GM18951 (cell line): Measurements from ENCODE around the gene OSTN.

Experiments used
- POLR2A ChIP-seq: IDR thresholded peaks from 4 replicates; pipeline ENCODE4 v1.6.1; 2011; ENCODE audit warnings: mild to moderate bottlenecking; ENCODE audit not compliant: insufficient read length, insufficient read depth; ENCODE audit errors: extremely low read depth
- in situ Hi-C: fragments of 300-500 bp; cut with MboI; formaldehyde crosslinking; loops from one replicate; pipeline ENCODE4 v1.12.0; 2022; ENCODE audit warnings: low sequenced_read_pairs, mixed read lengths, inconsistent platforms; ENCODE audit not compliant: unreplicated experiment

Gene OSTN

DNA sequence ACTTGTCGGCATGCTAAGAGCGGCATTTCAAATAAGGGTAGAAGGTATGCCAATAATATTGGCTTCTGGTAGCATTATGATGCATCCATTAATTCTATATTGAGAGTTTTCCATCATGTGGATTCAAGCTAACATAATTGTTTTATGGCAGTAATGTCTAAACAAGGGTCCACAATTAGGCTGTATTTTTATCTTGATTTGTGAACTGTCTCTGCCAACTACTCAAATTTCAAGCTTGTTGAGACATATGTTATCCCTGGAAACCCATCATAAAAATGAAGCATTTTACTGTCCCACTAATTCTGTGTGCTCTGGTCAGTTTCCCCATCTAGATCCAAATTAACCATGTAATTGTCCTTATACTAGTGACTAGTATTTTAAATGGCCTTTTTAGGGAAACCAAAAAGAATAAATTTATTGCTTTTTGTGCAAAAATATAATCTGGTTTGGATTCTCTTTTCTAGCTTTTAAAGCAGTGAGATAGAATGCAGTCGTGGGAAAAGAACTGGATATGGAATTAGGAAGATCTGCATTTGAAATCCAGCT is 1.2 kb upstream of the OSTN start:
- in situ Hi-C loops: no loop called here
- no peak for TF ChIP-seq POLR2A

DNA sequence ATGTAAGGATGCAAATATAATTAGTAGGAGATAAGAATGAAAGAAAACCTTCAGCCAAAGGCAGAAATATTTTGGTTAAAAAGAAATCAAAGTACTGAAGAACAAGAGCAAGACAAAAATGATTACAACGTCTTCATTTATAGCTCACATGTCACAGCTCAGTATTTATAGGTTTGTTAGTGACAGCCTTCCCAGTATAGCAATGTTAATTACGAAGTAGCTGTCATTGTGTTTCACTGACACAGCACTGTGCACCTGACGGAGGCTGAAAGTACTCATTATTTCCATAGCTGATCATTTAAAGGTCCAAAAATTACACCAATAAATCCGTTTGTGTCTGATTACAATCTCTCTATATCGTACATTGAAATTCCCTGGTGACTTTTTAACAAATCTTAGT is 561 bp upstream of the OSTN start:
- no peak for TF ChIP-seq POLR2A
- in situ Hi-C loops: no loop called here

DNA sequence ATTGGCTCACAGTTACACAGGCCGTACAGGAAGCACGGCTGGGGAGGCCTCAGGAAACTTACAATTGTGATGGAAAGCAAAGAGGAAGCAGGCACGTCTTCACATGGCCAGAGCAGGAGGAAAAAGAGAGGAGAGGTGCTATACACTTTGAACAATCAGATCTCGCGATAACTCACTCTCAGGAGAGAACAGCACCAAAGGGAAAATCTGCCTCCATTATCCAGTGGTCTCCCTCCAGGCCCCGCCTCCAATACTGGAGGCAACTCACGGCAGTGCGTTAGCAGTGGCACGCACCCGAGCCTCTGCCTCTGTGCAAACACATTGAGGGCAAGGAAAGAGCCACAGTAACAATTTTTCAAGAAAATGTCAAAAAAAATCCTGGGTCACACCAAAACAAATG is 11.0 kb downstream of the OSTN start:
- in situ Hi-C loops: no loop called here

DNA sequence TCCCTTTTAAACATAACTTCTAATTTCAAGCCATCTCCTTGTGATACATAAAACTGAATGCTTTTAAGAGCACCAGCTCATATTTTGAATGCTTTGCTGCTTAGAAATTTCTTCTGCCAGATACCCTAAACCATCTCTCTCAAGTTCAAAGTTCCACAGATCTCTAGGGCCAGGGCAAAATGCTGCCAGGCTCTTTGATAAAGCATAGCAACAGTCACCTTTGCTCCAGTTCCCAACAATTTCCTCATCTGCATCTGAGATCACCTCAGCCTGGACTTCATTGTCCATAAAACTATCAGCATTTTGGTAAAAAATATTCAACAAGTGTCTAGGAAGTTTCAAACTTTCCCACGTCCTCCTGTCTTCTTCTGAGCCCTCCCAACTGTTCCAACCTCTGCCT is 17.5 kb downstream of the OSTN start:
- no peak for TF ChIP-seq POLR2A

More for the DNA sequence above, 11.0 kb downstream of the OSTN start:
- no peak for TF ChIP-seq POLR2A

DNA sequence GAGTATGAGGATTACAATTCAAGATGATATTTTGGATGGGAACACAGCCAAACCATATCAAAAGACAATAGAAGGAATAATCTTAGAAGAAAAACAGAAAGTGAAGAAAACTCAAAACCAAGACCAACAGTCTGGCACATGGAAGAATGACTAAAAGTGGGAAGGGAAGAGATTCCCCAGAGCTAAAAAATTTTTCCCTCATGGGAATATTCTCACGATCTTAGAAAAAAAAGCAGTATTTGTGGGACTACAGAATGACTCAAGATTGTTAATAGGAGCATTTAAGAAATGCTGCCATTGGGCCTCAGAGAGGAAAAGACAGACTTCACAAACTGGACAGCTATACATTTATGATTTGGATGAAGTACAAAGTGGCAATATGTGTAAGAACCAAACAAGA is 18.3 kb downstream of the OSTN start:
- no peak for TF ChIP-seq POLR2A
- in situ Hi-C loops: no loop called here

More for the DNA sequence above, 17.5 kb downstream of the OSTN start:
- in situ Hi-C loops: no loop called here

DNA sequence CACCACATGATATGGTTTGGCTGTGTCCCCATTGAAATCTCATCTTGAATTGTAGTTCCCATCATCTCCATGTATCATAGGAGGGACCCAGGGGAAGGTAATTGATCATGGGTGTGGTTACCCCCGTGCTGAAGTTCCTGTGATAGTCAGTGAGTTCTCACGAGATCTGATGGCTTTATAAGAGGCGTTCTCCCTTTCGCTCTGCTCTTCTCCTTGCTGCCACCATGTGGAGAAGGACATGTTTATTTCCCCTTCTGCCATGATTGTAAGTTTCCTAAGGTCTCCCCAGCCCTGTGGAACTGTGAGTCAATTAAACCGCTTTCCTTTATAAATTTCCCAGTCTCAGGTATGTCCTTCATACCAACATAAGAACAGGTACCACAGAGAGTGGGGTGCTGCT is 21.9 kb downstream of the OSTN start:
- no peak for TF ChIP-seq POLR2A
- in situ Hi-C loops: no loop called here

DNA sequence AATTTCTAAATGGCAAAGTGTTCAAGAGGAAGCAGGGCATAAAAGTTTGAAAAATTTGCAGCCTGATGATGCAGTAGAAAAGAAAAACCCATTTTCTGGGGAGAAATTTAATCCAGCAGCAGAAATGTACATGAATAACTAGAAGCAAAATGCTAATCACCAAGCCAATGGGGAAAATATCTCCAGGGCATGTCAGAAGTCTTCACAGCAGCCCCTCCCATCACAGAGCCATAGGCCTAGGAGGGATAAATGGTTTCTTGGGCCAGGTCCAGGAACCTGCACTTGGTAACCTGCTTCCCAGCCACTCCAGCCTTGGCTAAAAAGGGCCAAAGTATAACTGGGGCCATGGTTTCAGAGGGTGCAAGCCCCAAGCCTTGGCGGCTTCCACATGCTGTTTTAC is 22.6 kb downstream of the OSTN start:
- in situ Hi-C loops: no loop called here
- TF ChIP-seq POLR2A: no peak

DNA sequence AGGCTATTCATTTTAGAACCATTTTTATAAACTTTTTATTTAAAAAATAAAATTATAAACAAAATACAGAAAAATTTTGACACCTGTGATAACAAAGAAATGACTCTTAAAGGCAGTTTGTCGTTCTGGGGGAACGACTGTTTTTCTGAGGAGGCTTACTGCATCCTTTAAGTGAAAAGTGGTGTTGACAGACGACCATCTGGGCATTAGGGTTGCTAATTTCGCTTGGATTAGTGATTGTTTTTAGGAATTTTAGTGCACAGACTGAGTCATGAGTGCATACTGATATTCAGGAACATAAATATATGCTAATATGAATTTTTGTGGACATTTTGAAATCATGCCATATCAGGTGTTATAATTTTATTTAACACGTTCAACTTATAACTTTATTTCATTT is 28.5 kb downstream of the OSTN start:
- in situ Hi-C loops: no loop called here
- no peak for TF ChIP-seq POLR2A

DNA sequence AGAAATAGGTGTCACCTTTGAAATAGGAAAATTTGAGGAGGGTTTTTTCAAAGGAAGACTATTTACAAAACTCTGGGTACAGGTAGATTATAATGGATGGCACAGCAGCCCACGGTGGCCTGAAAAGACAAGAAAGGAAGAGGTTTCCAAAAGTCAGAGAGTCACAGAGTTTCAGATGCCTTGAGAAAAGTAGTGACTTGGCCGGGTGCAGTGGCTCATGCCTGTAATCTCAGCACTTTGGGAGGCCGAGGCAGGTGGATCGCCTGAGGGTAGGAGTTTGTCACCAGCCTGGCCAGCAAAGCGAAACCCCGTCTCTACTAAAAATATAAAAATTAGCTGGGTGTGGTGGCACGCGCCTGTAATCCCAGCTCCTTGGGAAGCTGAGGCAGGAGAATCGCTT is 35.2 kb downstream of the OSTN start:
- TF ChIP-seq POLR2A: no peak
- in situ Hi-C loops: loop anchor here (5.0 kb wide), 1 partner anchor 77 kb away; no protein-coding TSS in a partner anchor

DNA sequence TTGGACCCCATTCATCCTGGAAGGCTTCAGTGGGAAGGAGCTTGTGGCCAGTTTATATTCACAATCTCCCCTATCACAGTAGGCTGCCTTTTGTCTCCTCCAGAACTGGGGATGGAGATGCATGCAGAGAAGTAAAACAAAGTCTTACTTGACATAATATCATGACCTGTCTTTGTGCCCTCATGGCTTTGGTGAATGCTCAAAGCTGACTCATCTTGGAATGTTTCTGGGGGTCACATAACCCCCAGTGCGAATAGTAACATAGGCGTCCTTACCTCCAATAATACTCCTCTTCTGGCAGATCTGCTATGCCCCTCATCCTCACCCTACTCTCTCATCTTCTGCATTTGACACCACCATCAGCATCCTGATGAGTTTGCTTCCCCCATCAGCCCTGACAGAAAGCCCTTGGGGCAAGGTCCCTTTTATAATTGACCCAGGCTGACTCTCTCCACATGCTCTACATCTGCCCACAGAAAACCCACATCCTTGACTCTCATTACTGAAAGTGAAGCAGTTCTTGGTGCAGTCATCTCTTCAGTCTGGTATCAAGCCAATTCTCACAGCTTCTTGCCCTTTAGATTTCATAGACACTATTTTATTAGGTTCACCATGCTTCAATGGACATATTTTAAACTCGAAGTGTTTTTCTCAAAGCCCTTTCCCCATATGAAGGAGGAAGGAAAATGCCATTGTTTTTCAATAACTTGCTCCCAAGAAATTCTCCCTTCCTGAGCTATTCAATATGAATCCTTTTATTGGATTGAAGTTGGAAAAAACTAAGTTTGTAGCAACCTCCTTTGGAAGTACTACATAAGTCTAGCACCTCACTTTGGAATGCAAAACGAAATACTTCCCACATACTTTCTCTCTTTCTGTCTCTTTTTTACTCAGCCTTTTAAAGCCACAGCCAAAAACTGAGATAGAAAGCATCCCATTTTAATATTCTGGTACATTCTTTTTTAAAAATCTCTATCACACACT is 36.6 kb downstream of the OSTN start:
- TF ChIP-seq POLR2A: no peak
- in situ Hi-C loops: no loop called here

DNA sequence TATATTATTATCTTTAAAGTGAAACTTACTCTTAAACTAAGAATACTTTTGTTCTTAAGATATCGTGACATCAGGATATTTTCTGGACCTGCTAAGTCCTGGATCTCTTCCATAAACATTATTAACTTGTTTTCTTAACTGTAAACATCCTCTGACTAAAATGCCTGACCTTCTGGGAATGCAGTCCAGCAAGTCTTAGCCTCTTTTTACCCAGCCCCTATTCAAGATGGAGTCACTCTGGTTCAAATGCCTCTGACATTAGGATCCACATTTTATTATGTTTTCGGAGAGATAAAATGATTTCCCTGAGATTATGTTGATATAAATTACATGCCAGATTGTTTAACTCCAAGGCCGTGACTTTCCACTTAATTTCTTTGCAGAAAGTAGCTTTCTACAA is 37.6 kb downstream of the OSTN start:
- TF ChIP-seq POLR2A: no peak
- in situ Hi-C loops: no loop called here

DNA sequence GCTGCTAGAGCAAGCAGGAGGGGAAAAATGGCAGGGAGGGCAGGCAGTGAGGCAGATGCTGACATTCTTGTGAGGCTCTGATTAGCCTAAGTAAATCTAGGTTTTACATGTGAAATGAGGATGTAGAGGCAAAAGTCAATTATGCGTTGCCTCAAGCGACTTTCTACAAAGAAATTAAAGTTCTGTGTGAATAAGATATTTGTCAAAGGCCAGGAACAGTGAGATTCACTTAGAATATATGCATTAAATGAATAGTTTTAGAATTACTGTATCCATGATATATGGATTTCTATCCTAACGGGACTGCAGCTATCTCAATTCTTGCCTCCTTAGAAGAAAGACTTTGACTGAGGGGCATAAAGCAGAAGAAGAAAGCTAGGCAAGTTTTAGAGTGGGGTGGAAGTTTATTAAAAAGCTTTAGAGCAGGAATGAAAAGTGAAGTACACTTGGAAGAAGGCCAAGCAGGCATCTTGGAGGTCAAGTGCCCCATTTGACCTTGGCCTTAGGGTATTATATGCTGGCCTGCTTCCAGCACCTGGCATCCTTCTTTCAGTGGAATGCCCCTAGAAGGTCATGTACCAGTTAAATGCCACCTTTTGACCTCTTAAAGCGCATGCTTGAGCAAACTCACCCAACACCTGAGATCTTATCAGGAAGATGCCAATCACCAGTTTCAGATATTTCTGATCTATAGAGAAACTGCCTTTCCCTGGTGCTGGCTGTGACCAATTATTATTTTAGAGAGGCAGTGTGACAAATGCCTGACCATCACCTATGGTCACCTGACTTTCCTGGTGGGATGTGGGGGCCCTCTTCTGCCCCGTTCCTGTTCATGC is 38.2 kb downstream of the OSTN start:
- in situ Hi-C loops: no loop called here
- TF ChIP-seq POLR2A: no peak

DNA sequence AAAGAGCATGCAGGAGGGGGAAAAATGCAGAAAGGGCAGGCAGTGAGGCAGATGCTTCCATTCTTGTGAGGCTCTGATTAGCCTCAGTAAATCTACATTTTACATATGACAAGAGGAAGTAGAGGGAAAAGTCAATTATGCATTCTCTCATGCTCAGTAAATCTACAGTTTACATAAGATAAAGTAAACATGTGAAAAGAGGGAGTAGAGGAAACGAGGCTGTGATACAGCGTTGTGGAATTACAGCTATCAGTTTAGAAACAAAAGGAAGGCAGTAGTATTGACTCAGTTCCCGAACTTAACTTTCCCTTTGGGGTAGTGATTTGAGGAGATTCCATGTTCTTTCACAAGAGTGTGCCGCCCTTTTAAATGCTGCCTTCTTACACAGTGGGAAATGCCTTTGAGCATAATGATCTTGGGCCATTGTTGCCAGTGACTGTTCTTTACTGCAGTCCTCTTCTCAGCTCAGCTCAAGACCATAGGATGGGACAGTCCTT is 39.3 kb downstream of the OSTN start:
- in situ Hi-C loops: no loop called here
- no peak for TF ChIP-seq POLR2A
